Fibroblast of lung (primary cell): Measurements from ENCODE around the gene INPP5A.

Source experiments
- EZH2 ChIP-seq: IDR thresholded peaks from 2 replicates; pipeline ENCODE4 v1.5.1; 2012; ENCODE audit warnings: low read length, control low read depth, mild to moderate bottlenecking; ENCODE audit errors: missing control alignments
- TF ChIP-seq, protein P1 (sequence below), 2 donors: IDR thresholded peaks in 1 of 2; conservative IDR thresholded peaks in 1 of 2; 1 replicate in 1 of 2; 2 replicates in 1 of 2; pipeline ENCODE4 v1.5.1; 2011 to 2012; ENCODE audit warnings: low read length in 2 of 2, control low read depth in 1 of 2, inconsistent platforms in 1 of 2, low read depth in 1 of 2, mild to moderate bottlenecking in 1 of 2

DNA sequence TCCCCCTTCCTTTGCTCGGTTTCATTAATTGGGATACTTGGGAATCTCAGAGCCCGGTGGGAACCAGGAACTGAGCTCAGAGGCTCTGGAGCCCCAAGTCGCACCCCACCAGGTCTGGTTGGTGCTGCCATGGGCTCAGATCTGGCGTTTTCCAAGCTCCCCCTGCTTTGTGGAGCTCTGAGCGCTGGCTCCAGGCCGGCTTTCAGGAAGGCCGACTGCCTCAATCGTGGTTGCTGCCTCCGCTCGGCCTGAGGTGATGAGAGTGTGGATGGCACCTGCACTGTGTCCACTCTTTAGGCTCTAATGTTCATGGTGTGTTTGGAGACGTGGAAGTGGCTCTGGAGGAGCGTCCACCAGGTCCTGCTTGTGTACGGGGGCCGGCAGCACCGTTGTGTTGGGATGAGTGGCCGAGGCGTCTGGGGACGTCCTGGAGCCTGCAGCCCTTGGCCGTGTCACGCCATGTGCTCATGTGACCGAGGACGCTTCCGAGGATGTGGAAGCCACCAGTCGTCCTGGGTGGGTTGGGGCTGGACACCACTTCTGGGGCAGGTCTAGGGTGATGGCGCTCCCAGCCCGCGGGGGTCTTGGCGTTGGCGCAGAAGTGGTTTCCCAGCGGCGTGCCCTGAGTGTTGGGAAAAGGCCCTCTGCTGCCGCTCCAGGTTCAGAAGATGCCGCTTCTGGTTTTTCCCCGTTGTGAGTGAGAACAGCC is 8.2 kb downstream of the INPP5A start:
- TF ChIP-seq, protein P1, sequence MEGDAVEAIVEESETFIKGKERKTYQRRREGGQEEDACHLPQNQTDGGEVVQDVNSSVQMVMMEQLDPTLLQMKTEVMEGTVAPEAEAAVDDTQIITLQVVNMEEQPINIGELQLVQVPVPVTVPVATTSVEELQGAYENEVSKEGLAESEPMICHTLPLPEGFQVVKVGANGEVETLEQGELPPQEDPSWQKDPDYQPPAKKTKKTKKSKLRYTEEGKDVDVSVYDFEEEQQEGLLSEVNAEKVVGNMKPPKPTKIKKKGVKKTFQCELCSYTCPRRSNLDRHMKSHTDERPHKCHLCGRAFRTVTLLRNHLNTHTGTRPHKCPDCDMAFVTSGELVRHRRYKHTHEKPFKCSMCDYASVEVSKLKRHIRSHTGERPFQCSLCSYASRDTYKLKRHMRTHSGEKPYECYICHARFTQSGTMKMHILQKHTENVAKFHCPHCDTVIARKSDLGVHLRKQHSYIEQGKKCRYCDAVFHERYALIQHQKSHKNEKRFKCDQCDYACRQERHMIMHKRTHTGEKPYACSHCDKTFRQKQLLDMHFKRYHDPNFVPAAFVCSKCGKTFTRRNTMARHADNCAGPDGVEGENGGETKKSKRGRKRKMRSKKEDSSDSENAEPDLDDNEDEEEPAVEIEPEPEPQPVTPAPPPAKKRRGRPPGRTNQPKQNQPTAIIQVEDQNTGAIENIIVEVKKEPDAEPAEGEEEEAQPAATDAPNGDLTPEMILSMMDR (conservative IDR thresholded peaks at IDR 0.05 in 1 of 2, IDR thresholded peaks at IDR 0.05 in 1 of 2; ENCODE audit: low read depth in 1 of 2, low read length in 2 of 2), result no peak
- no peak for TF ChIP-seq EZH2
